ENCODE results near the gene CAMSAP3.

CAMSAP3 gene

DNA sequence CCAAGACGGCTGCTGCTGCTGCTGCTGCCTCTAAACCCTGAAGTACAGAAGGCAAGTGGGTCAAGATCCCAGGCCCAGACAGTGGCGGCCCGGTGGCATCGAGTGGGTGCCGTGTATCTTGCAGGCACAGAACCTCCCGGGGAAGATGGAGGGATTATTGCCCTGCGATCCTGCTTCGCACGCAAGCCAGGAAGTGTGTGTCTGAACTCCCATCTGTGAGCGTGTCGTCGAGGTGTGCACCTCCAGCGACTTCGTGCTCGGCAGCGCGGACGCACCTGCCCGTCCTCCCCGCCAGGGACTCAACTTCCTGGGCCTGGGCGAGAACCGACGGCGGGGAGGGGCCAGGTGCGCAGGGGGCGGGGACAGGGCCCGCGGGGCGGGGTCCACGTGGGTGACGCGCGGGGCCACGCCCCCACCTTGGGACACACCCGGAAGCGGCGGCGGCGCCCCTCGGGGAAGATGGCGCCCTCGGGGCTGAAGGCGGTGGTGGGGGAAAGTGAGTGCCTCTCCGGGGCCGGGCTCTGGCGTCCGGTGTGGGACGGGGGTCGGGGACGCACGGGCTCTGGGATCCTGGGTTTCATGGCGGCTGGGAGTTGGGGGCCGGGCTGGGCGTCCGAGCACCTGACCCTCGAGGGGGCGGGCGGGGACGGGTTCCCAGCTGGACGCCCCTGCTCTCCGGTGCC, 41.2 kb downstream of the CAMSAP3 start, which contains the start of gene STXBP2:
Gene STXBP2 (plus strand): TSS at position 420 of the 683 bp plus-strand sequence. CDS start 40 bp downstream, at position 460.
- peaks cover 43% of the 10 kb centered on the region for H3K36me3 ChIP-seq
- H3K27me3 ChIP-seq = no peaks in the 10 kb centered on the region
- TF ChIP-seq, protein P1, sequence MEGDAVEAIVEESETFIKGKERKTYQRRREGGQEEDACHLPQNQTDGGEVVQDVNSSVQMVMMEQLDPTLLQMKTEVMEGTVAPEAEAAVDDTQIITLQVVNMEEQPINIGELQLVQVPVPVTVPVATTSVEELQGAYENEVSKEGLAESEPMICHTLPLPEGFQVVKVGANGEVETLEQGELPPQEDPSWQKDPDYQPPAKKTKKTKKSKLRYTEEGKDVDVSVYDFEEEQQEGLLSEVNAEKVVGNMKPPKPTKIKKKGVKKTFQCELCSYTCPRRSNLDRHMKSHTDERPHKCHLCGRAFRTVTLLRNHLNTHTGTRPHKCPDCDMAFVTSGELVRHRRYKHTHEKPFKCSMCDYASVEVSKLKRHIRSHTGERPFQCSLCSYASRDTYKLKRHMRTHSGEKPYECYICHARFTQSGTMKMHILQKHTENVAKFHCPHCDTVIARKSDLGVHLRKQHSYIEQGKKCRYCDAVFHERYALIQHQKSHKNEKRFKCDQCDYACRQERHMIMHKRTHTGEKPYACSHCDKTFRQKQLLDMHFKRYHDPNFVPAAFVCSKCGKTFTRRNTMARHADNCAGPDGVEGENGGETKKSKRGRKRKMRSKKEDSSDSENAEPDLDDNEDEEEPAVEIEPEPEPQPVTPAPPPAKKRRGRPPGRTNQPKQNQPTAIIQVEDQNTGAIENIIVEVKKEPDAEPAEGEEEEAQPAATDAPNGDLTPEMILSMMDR (IDR thresholded peaks at IDR 0.05) = peak; percentile 91
- peak within 1 kb of the TSS; percentile 98 for H3K27ac ChIP-seq
- no peaks in the 10 kb centered on the region for H3K9me3 ChIP-seq
- H3K4me3 ChIP-seq (ENCODE audit: low read depth in 1 of 2, low read length in 1 of 2) = peak within 1 kb of the TSS; percentile 87 to 95
- peaks cover 37 to 49% of the 10 kb centered on the region in 2 experiments for H3K4me1 ChIP-seq (ENCODE audit: control insufficient read depth in 1 of 2, insufficient read depth in 1 of 2, low read depth in 1 of 2, low read length in 1 of 2)

GRCh38 chr19:7637374-7638256, 42.0 kb downstream of the CAMSAP3 start:
- Histone ChIP-seq H3K27ac (peak overlapping the region; percentile 98), H3K4me3 (ENCODE audit: low read depth in 1 of 2, low read length in 1 of 2) (peak overlapping the region; percentile 87 to 95), H3K4me1 (ENCODE audit: control insufficient read depth in 1 of 2, insufficient read depth in 1 of 2, low read depth in 1 of 2, low read length in 1 of 2) (peaks cover 37 to 53% of the 10 kb centered on the region in 2 experiments), H3K9me3 (no peaks in the 10 kb centered on the region), H3K27me3 (no peaks in the 10 kb centered on the region), H3K36me3 (peaks cover 43% of the 10 kb centered on the region)
- TF ChIP-seq, protein P1 (IDR thresholded peaks at IDR 0.05) = no peak

DNA sequence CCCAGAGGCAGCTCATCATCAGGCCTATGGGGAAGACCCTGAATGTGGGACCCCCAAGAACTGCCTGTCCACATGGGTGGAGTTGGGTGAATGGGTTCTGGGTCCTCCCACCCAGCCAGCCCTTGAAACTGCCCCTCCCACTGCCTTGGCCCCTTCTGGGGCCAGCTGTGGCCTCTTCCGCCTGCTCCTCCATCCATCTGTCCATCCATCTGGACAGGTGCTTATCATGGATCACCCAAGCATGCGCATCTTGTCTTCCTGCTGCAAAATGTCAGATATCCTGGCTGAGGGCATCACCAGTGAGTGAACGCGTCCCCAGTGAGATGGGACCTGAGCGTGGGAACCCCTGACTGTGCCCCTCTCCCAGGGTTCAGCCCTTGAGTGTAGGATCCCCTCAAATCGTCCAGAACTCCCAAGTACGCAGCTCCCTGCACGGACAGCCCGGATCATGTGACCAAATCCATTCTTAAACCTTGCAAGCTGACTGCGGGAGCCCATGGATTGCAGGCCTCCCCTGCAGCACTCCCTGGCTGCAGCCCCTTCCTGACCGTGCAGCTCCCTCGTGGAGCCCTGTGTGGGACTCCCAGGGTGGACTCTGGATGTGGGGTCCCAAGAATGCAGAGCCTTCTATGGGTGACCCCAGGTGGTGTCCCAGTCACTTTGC, 43.3 kb downstream of the CAMSAP3 start:
- H3K9me3 ChIP-seq = no peaks in the 10 kb centered on the region
- peaks cover 44 to 59% of the 10 kb centered on the region in 2 experiments for H3K4me1 ChIP-seq (ENCODE audit: control insufficient read depth in 1 of 2, insufficient read depth in 1 of 2, low read depth in 1 of 2, low read length in 1 of 2)
- H3K4me3 ChIP-seq (ENCODE audit: low read depth in 1 of 2, low read length in 1 of 2) = peak overlapping the region in 1 of 2 experiments; percentile 95
- TF ChIP-seq, protein P1 (IDR thresholded peaks at IDR 0.05) = no peak
- H3K27me3 ChIP-seq = no peaks in the 10 kb centered on the region
- H3K27ac ChIP-seq = peak overlapping the region; percentile 98
- peaks cover 49% of the 10 kb centered on the region for H3K36me3 ChIP-seq

DNA sequence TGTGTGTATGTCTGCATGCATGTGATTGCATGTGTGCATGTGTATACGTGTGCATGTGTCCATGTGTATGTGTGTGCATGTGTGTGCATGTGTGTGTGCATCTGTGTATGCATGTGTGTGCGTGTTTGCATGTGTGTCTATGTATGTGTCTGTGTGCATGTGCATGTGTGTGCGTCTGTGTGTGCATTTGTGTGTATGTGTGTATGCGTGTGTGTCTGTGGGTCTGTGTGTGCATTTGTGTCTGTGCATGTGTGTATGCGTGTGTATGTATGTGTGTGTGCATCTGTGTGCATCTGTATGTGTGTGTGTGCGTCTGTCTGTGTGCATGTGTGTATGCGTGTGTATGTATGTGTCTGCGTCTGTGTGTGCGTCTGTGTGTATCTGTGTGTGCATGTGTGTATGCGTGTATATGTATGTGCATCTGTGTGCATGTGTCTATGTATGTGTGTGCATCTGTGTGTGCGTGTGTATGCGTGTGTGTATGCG, 44.2 kb downstream of the CAMSAP3 start:
- Histone ChIP-seq H3K9me3 (no peaks in the 10 kb centered on the region), H3K4me1 (ENCODE audit: control insufficient read depth in 1 of 2, insufficient read depth in 1 of 2, low read depth in 1 of 2, low read length in 1 of 2) (peaks cover 54 to 68% of the 10 kb centered on the region in 2 experiments), H3K27ac (peak overlapping the region; percentile 98), H3K4me3 (ENCODE audit: low read depth in 1 of 2, low read length in 1 of 2) (no peak overlapping the region), H3K27me3 (no peaks in the 10 kb centered on the region), H3K36me3 (peaks cover 59% of the 10 kb centered on the region)
- TF ChIP-seq, protein P1 (IDR thresholded peaks at IDR 0.05) = no peak

- peaks cover 63 to 73% of the 10 kb centered on the region in 2 experiments for H3K4me1 ChIP-seq (ENCODE audit: control insufficient read depth in 1 of 2, insufficient read depth in 1 of 2, low read depth in 1 of 2, low read length in 1 of 2)
- H3K27me3 ChIP-seq = no peaks in the 10 kb centered on the region
- H3K36me3 ChIP-seq = peaks cover 68% of the 10 kb centered on the region
- H3K27ac ChIP-seq = no peak overlapping the region
- no peaks in the 10 kb centered on the region for H3K9me3 ChIP-seq
- TF ChIP-seq, protein P1 (IDR thresholded peaks at IDR 0.05) = no peak
- H3K4me3 ChIP-seq (ENCODE audit: low read depth in 1 of 2, low read length in 1 of 2) = no peak overlapping the region
Measured at GRCh38 chr19:7640803-7641202, 45.1 kb downstream of the CAMSAP3 start.
